ENCODE data around the gene HM13. TPM values are rescaled to one million over a fixed set of nuclear protein-coding genes. Genes with fewer than 3 reads are reported as not detected.

The HM13 gene
- total RNA-seq, 2 donors from 2014 or later, result 120 to 206 TPM

GRCh38 chr20:31484001-31484400 is 30.2 kb upstream of the HM13 start:
- 83 to 87% methylated on average over 32 to 36 of the region's 36 CpGs for WGBS, 2 experiments (ENCODE audit: insufficient coverage in 1 of 2, insufficient read length in 1 of 2)
- Mint-ChIP-seq H3K27me3 (ENCODE audit: insufficient read depth) (peaks cover 38% of the 10 kb centered on the region), H3K27ac (no peak overlapping the region), H3K4me1 (no peaks in the 10 kb centered on the region), H3K9me3 (peaks cover 86% of the 10 kb centered on the region), H3K36me3 (ENCODE audit: low read depth) (peaks cover 2% of the 10 kb centered on the region), H3K4me3 (no peak overlapping the region)
- no peak for TF ChIP-seq CTCF (conservative IDR thresholded peaks at IDR 0.05)
- H3K36me3 ChIP-seq (ENCODE audit: control insufficient read depth, insufficient read depth, low read length), result no peaks in the 10 kb centered on the region
- H3K9me3 ChIP-seq (ENCODE audit: control insufficient read depth, low read length), result peaks cover 28% of the 10 kb centered on the region
- no peak overlapping the region for H3K27ac ChIP-seq (ENCODE audit: low read depth, low read length)
- H3K9ac ChIP-seq (ENCODE audit: extremely low read depth, low read length, poor library complexity, severe bottlenecking), result no peak overlapping the region
- peak; percentile 56 for DNase-seq
- H3K27me3 ChIP-seq (ENCODE audit: control insufficient read depth, insufficient read depth, low read length, poor library complexity, severe bottlenecking), result no peaks in the 10 kb centered on the region
- H3K4me1 ChIP-seq (ENCODE audit: control insufficient read depth, insufficient read depth, low read length), result no peaks in the 10 kb centered on the region
- no peak overlapping the region for H3K4me3 ChIP-seq (ENCODE audit: low read length)

- Histone ChIP-seq H3K9ac (ENCODE audit: extremely low read depth, low read length, poor library complexity, severe bottlenecking) (no peak overlapping the region), H3K36me3 (ENCODE audit: control insufficient read depth, insufficient read depth, low read length) (no peaks in the 10 kb centered on the region), H3K27me3 (ENCODE audit: control insufficient read depth, insufficient read depth, low read length, poor library complexity, severe bottlenecking) (no peaks in the 10 kb centered on the region), H3K4me3 (ENCODE audit: low read length) (no peak overlapping the region), H3K4me1 (ENCODE audit: control insufficient read depth, insufficient read depth, low read length) (no peaks in the 10 kb centered on the region), H3K27ac (ENCODE audit: low read depth, low read length) (no peak overlapping the region), H3K9me3 (ENCODE audit: control insufficient read depth, low read length) (peaks cover 28% of the 10 kb centered on the region)
- Mint-ChIP-seq H3K27ac (no peak overlapping the region), H3K4me1 (no peaks in the 10 kb centered on the region), H3K27me3 (ENCODE audit: insufficient read depth) (peaks cover 49% of the 10 kb centered on the region), H3K9me3 (peaks cover 85% of the 10 kb centered on the region), H3K36me3 (ENCODE audit: low read depth) (peaks cover 2% of the 10 kb centered on the region), H3K4me3 (no peak overlapping the region)
- WGBS, 2 experiments (ENCODE audit: insufficient coverage in 1 of 2, insufficient read length in 1 of 2), result 81 to 92% methylated on average over 14 to 25 of the region's 31 CpGs
- DNase-seq, result no peak
- no peak for TF ChIP-seq CTCF (conservative IDR thresholded peaks at IDR 0.05)
Observed at GRCh38 chr20:31485450-31486339, 28.5 kb upstream of the HM13 start.

- 58 to 59% methylated on average over 2 of the region's 2 CpGs for WGBS, 2 experiments (ENCODE audit: insufficient coverage in 1 of 2, insufficient read length in 1 of 2)
- no peaks in the 10 kb centered on the region for H3K36me3 ChIP-seq (ENCODE audit: control insufficient read depth, insufficient read depth, low read length)
- H3K36me3 Mint-ChIP-seq (ENCODE audit: low read depth), result no peaks in the 10 kb centered on the region
- TF ChIP-seq CTCF (conservative IDR thresholded peaks at IDR 0.05), result no peak
- peaks cover 81% of the 10 kb centered on the region for H3K9me3 Mint-ChIP-seq
- H3K27me3 Mint-ChIP-seq (ENCODE audit: insufficient read depth), result peaks cover 45% of the 10 kb centered on the region
- H3K9ac ChIP-seq (ENCODE audit: extremely low read depth, low read length, poor library complexity, severe bottlenecking), result no peak overlapping the region
- no peaks in the 10 kb centered on the region for H3K4me1 Mint-ChIP-seq
- peaks cover 28% of the 10 kb centered on the region for H3K9me3 ChIP-seq (ENCODE audit: control insufficient read depth, low read length)
- H3K4me3 ChIP-seq (ENCODE audit: low read length), result no peak overlapping the region
- no peak overlapping the region for H3K27ac ChIP-seq (ENCODE audit: low read depth, low read length)
- H3K27me3 ChIP-seq (ENCODE audit: control insufficient read depth, insufficient read depth, low read length, poor library complexity, severe bottlenecking), result no peaks in the 10 kb centered on the region
- no peaks in the 10 kb centered on the region for H3K4me1 ChIP-seq (ENCODE audit: control insufficient read depth, insufficient read depth, low read length)
- H3K4me3 Mint-ChIP-seq, result no peak overlapping the region
- no peak overlapping the region for H3K27ac Mint-ChIP-seq
- no peak for DNase-seq
Observed at GRCh38 chr20:31488115-31488514, 26.1 kb upstream of the HM13 start.

Measured in endodermal cell (in vitro differentiated cells).